ENCODE results near the gene MED27.

Gene MED27

DNA sequence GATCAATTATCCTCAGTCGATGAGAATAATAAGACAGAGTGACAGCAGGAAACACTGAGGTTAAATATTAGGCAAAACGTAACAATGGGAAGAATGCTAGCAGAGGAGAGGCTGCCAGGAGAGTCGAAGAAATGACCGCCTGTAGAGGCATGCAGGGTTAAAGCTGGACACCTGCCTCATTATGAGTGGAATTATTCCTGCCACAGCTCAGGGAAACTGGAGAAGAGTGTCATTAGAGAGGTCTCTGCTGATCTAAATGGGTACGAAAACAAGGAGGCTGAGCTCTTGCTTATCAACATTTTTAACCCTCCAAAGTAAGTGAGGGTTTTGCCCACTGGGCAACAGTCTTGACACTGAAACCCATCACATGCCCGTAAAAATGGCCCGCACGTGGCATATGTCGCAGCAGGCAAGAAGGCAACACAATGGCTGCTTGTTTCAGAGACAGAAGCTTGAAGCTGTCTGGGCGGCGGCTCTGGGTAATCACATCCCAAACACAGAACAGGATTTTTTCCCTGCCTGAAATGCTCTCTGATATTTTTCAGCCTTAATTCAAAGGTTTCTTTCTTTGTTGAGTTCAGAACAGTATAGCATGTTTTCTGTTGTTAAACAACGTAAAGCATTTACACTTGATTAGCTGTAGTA is 118.7 kb downstream of the MED27 start:
- H3K9me3 ChIP-seq, result no peaks in the 10 kb centered on the region
- H3K27me3 ChIP-seq, result no peaks in the 10 kb centered on the region
- no peak overlapping the region for H3K27ac ChIP-seq
- H3K36me3 ChIP-seq, result peaks cover 4% of the 10 kb centered on the region
- H3K4me1 ChIP-seq (ENCODE audit: control insufficient read depth in 1 of 2, insufficient read depth in 1 of 2, low read depth in 1 of 2, low read length in 1 of 2), result no peaks in the 10 kb centered on the region
- TF ChIP-seq, protein P1, sequence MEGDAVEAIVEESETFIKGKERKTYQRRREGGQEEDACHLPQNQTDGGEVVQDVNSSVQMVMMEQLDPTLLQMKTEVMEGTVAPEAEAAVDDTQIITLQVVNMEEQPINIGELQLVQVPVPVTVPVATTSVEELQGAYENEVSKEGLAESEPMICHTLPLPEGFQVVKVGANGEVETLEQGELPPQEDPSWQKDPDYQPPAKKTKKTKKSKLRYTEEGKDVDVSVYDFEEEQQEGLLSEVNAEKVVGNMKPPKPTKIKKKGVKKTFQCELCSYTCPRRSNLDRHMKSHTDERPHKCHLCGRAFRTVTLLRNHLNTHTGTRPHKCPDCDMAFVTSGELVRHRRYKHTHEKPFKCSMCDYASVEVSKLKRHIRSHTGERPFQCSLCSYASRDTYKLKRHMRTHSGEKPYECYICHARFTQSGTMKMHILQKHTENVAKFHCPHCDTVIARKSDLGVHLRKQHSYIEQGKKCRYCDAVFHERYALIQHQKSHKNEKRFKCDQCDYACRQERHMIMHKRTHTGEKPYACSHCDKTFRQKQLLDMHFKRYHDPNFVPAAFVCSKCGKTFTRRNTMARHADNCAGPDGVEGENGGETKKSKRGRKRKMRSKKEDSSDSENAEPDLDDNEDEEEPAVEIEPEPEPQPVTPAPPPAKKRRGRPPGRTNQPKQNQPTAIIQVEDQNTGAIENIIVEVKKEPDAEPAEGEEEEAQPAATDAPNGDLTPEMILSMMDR (IDR thresholded peaks at IDR 0.05), result no peak
- no peak overlapping the region for H3K4me3 ChIP-seq (ENCODE audit: low read depth in 1 of 2, low read length in 1 of 2)

DNA sequence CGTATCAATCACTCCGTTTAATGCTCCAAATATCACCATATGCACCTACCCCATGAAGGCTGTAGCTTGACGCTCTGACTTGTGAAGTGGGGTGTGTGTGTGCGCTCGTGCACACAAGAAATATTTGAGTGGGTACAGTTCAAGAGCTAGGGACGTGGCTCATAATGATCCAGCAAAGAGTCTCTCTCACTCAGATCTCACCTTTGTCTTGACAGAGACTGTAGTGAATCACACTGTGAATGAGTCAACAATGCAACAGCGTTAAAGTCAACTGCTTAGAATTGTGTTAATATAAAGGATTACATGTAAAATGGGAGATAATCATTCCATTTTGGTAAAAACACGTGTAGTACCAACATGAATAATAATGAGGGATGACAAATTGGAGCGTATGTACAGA is 119.4 kb downstream of the MED27 start:
- Histone ChIP-seq H3K36me3 (peaks cover 4% of the 10 kb centered on the region), H3K27me3 (no peaks in the 10 kb centered on the region), H3K4me3 (ENCODE audit: low read depth in 1 of 2, low read length in 1 of 2) (no peak overlapping the region), H3K9me3 (no peaks in the 10 kb centered on the region), H3K27ac (no peak overlapping the region), H3K4me1 (ENCODE audit: control insufficient read depth in 1 of 2, insufficient read depth in 1 of 2, low read depth in 1 of 2, low read length in 1 of 2) (no peaks in the 10 kb centered on the region)
- TF ChIP-seq, protein P1 (IDR thresholded peaks at IDR 0.05), result no peak

DNA sequence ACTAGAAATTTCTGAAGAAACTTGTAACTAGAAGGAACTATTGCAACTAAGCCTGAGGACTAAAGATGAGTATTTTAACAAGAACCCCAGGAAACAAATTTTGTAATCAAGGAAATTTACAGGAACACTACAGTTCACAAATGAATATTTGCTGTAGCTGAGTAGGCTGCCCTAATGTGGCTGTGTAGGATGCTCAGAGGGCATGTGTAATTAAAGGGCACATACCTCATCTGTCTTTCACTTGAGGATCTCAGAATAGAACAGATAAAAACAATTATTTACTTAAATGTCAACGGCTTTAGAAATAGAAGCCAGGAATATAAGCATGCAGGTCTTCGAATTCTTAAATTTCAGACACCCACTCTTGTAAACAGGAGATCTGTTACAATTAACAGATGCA is 119.8 kb downstream of the MED27 start:
- Histone ChIP-seq H3K27me3 (no peaks in the 10 kb centered on the region), H3K4me3 (ENCODE audit: low read depth in 1 of 2, low read length in 1 of 2) (no peak overlapping the region), H3K36me3 (peaks cover 4% of the 10 kb centered on the region), H3K27ac (no peak overlapping the region), H3K9me3 (no peaks in the 10 kb centered on the region), H3K4me1 (ENCODE audit: control insufficient read depth in 1 of 2, insufficient read depth in 1 of 2, low read depth in 1 of 2, low read length in 1 of 2) (no peaks in the 10 kb centered on the region)
- TF ChIP-seq, protein P1 (IDR thresholded peaks at IDR 0.05), result no peak

DNA sequence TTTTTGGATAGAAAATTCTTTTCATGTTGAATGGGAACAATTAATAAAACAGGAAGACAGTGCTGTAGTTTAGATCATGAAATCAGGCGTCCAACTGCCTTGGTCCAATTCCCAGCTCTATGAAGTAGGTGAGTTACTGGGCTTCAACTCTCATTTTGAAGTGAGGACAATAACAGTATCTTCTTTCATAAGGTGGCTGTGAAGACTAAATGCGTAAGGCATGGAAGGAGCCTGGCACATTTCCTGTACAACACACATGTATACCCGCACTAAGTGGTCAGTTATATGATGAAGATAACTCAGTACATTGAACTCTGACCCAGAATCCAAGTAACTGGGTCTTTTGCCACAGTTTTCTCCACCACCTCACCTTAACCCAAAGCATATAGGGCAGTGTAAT is 120.6 kb downstream of the MED27 start:
- Histone ChIP-seq H3K4me3 (ENCODE audit: low read depth in 1 of 2, low read length in 1 of 2) (no peak overlapping the region), H3K36me3 (peaks cover 4% of the 10 kb centered on the region), H3K27me3 (no peaks in the 10 kb centered on the region), H3K27ac (no peak overlapping the region), H3K9me3 (no peaks in the 10 kb centered on the region), H3K4me1 (ENCODE audit: control insufficient read depth in 1 of 2, insufficient read depth in 1 of 2, low read depth in 1 of 2, low read length in 1 of 2) (no peaks in the 10 kb centered on the region)
- TF ChIP-seq, protein P1 (IDR thresholded peaks at IDR 0.05), result no peak

DNA sequence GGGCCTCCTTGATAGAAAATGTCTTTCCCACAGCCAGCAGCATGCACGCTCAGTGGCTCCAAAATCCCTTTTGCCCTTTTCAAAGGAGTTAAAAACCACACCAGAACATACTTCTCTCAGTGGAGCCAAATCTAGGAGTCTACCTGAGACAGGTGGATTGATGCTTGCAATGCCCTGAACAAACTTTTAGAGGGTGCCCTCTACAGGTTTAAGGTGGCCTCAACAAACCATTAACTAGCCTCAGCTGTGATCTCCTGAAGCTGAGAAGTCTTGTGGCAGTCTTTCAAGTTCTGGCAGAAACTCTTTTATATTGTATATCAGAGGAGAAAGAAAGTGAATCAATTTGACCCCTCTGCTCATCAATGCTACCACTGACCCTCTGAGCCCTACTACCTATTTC is 125.4 kb downstream of the MED27 start:
- Histone ChIP-seq H3K9me3 (no peaks in the 10 kb centered on the region), H3K4me3 (ENCODE audit: low read depth in 1 of 2, low read length in 1 of 2) (no peak overlapping the region), H3K4me1 (ENCODE audit: control insufficient read depth in 1 of 2, insufficient read depth in 1 of 2, low read depth in 1 of 2, low read length in 1 of 2) (no peaks in the 10 kb centered on the region), H3K36me3 (no peaks in the 10 kb centered on the region), H3K27me3 (no peaks in the 10 kb centered on the region), H3K27ac (no peak overlapping the region)
- TF ChIP-seq, protein P1 (IDR thresholded peaks at IDR 0.05), result no peak
